GM15510 (cell line): ENCODE results near the gene ERCC6.

Source experiments
- POLR2A ChIP-seq: IDR thresholded peaks from 3 replicates; pipeline ENCODE4 v1.6.1; 2011; ENCODE audit warnings: borderline replicate concordance; ENCODE audit not compliant: insufficient read length; ENCODE audit errors: extremely low read depth

ERCC6 gene

DNA sequence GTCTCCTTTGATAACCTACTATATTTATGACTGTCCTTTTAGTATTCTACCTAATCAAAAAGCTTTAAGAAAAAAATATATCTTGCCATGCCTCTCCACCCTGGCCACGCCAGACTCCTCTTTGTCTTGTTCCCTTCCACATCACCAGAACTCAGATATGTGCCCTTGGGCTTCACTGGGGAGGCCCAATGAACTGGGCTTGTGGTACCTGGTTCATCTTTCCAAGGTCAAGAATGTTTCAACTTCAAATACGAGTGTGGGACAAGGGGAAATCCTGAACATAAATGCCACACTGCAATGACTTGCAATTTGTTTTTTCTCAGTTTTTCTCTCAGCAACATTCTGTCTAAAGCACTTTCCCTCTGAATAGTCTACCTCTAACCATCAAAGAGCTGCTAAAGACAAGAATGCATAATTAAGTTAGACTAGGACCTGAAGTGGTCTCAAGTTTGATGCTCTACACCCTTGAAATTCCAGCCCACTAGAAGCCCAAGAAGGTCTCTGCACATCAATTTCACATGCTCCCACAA, 9.9 kb downstream of the ERCC6 start:
- TF ChIP-seq POLR2A: no peak

- TF ChIP-seq POLR2A: no peak
These were observed 11.1 kb downstream of the ERCC6 start for GRCh38 chr10:49527850-49528249.

DNA sequence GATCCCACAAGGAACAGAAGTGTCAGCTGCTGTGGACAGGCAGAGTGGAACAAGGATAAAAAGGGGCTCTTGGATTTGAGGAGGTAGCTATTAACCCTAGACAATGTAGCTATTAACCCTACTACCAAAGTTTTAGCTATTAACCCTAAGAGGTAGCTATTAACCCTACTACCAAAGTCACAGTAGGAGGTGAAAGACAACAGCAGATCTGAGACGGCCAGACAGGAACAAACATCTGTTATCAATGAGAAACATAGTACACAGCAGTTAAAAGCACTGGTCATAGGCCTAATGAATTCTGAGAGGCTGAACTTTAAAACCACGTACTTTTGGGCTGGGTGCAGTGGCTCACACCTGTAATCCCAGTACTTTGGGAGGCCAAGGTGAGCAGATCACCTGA, 11.9 kb downstream of the ERCC6 start:
- no peak for TF ChIP-seq POLR2A

GRCh38 chr10:49526619-49527018, 12.3 kb downstream of the ERCC6 start:
- TF ChIP-seq POLR2A: no peak

GRCh38 chr10:49524496-49524895, 14.4 kb downstream of the ERCC6 start:
- TF ChIP-seq POLR2A: no peak

- TF ChIP-seq POLR2A: no peak
These were observed 15.6 kb downstream of the ERCC6 start for GRCh38 chr10:49523301-49523700.

DNA sequence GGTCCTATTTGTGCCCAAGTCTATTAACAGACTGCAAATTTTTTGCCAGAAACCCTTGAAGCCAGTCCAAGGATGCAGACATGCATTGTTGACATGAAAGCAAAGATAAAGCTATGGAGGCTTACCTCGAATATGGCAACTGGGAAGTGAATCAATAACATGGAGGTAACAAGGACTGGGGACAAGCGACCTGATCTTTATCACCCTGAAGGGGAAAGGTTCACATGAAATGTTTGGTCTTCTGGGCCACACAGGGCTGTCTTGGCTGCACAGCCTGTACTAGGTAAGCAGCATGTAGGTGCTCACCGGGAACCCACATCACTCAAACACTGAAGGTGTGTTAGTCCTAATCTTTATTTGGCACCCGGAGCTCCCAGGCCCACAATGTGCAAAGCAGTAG, 17.9 kb downstream of the ERCC6 start:
- TF ChIP-seq POLR2A: no peak

- no peak for TF ChIP-seq POLR2A
These were observed 18.7 kb downstream of the ERCC6 start for GRCh38 chr10:49520122-49520775.

DNA sequence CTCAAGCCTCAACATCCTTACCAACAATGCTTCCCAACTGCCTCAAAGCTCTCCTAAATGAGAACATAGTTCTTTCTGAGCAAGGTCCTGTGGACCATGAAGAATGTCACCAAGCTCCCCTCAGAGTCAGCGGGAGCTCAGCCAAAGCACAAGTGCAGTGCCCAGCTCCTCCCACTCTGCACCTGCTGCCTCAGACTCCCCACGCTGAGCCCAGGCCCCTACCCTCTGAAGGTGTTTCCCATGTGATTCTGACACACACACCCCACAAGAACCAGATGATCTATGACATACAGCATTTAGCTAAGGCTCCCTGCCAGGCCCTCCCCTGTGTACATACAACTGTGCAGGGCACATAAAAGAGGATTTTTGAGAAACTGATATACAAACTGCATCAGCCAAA, 19.2 kb downstream of the ERCC6 start:
- TF ChIP-seq POLR2A: no peak

DNA sequence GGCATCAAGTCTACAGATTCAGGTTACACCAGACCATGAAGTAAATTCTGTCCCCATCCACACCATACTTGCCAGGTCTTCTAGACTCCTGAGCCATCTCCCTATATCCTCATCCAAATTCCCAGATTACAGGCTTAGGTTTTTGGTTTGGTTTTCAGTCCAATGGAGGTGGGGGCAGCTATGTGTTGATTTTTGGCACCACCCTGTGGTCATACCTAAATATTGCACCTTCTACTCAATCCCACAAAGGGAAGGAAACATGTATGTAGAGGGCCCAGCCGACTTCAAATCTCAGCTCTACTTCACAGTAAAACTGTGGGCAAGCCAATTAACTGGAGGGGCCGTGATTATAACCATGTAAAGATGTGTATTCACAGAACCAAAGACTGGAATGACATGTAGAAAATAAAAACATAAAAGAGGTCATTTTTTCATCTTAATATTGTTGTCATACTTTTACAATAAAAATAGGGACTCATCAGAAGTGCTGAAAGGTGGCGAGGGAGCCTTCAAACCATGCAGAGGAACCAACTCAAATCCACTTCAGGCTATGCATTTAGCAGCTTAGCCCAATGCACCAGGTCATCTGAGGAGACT, 19.8 kb downstream of the ERCC6 start:
- TF ChIP-seq POLR2A: no peak

- TF ChIP-seq POLR2A: no peak
These were observed 20.4 kb downstream of the ERCC6 start for GRCh38 chr10:49518566-49518965.

GRCh38 chr10:49516216-49516970, 22.5 kb downstream of the ERCC6 start:
- no peak for TF ChIP-seq POLR2A

DNA sequence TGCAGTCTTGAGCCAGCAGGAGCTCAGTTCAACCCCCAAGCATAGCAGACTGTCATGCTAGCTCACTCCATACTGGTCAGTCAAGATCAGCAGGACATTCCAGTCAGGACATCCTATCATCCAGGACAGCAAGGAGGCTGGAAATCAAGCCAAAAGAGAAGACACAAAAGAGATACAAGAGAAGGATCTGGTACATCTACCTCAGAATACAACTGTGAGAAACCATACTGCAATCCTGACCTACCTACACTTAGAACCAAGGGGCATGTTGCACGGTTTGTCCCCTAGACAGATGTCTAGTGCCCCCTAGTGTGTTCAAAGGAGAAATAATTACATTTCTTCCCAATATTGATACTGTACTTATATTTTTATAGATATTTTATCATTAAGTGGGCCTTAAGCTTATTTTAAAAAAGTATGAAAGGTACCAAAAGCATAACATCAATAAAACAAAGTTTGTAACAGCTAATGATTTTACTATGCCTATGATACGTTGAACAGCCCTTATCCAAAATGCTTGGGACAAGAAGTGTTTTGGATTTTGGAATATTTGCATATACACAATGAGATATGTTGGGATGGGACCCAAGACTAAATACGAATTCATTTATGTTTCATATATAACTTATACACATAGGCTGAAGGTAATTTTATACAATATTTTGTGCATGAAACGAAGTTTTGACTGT, 26.7 kb downstream of the ERCC6 start:
- no peak for TF ChIP-seq POLR2A

- no peak for TF ChIP-seq POLR2A
These were observed 29.1 kb downstream of the ERCC6 start for GRCh38 chr10:49509771-49510303.

DNA sequence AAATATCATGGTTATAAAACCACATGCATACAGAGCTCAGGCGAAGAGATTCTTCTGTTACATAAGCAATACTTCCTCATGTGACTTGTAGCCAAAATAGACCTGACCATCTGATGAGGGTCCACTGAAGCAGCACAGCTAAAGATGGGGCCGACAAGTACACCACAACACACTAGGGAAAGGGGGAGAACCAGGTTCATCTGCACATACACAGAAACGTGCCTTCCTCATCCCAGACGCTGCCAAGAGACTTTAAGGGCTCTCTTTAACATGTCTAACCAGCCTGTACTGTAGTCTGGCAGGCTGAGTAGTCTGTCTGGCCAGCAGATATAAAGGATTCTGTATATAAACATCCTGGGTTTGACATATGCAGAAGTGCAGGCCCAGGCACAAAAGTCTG, 30.3 kb downstream of the ERCC6 start:
- no peak for TF ChIP-seq POLR2A
